Ishikawa (cell line): ENCODE results near the gene OLIG1.

Experiments used
- CEBPB ChIP-seq: IDR thresholded peaks from 2 replicates; pipeline ENCODE4 v1.6.1; 2012
- CREB1 ChIP-seq: IDR thresholded peaks from 2 replicates; pipeline ENCODE4 v1.6.1; 2012; ENCODE audit warnings: low read depth
- EGR1 ChIP-seq: IDR thresholded peaks from 2 replicates; pipeline ENCODE4 v1.6.1; 2012
- EP300 ChIP-seq: IDR thresholded peaks from 2 replicates; pipeline ENCODE4 v1.6.1; 2012; ENCODE audit warnings: borderline replicate concordance
- FOXM1 ChIP-seq: IDR thresholded peaks from 2 replicates; pipeline ENCODE4 v1.6.1; 2012; ENCODE audit warnings: low read depth, borderline replicate concordance
- NFIC ChIP-seq: IDR thresholded peaks from 2 replicates; pipeline ENCODE4 v1.6.1; 2012
- RAD21 ChIP-seq: IDR thresholded peaks from 2 replicates; pipeline ENCODE4 v1.6.1; 2012; ENCODE audit warnings: low read depth
- REST ChIP-seq: IDR thresholded peaks from 2 replicates; pipeline ENCODE4 v1.6.1; 2012; ENCODE audit warnings: low read depth, mild to moderate bottlenecking
- TAF1 ChIP-seq: IDR thresholded peaks from 2 replicates; pipeline ENCODE4 v1.6.1; 2012; ENCODE audit warnings: low read depth, mild to moderate bottlenecking
- TCF12 ChIP-seq: IDR thresholded peaks from 2 replicates; pipeline ENCODE4 v1.6.1; 2012; ENCODE audit warnings: low read depth
- TEAD4 ChIP-seq: IDR thresholded peaks from 2 replicates; pipeline ENCODE4 v1.6.1; 2012
- USF1 ChIP-seq: IDR thresholded peaks from 2 replicates; pipeline ENCODE4 v1.6.1; 2012
- YY1 ChIP-seq: IDR thresholded peaks from 2 replicates; pipeline ENCODE4 v1.6.1; 2012; ENCODE audit warnings: low read depth
- ZBTB7A ChIP-seq: IDR thresholded peaks from 2 replicates; pipeline ENCODE4 v1.6.1; 2012; ENCODE audit warnings: low read depth
- TF ChIP-seq, protein P1 (sequence below): IDR thresholded peaks from 2 replicates; pipeline ENCODE4 v1.6.1; 2012

OLIG1 gene

DNA sequence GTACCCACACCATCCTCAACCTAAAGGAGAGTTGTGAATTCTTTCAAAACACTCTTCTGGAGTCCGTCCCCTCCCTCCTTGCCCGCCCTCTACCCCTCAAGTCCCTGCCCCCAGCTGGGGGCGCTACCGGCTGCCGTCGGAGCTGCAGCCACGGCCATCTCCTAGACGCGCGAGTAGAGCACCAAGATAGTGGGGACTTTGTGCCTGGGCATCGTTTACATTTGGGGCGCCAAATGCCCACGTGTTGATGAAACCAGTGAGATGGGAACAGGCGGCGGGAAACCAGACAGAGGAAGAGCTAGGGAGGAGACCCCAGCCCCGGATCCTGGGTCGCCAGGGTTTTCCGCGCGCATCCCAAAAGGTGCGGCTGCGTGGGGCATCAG lies 44.8 kb upstream of the OLIG1 start:
- TF ChIP-seq NFIC: no peak
- no peak for TF ChIP-seq CREB1
- no peak for TF ChIP-seq REST
- TF ChIP-seq TAF1: no peak
- no peak for TF ChIP-seq RAD21

DNA sequence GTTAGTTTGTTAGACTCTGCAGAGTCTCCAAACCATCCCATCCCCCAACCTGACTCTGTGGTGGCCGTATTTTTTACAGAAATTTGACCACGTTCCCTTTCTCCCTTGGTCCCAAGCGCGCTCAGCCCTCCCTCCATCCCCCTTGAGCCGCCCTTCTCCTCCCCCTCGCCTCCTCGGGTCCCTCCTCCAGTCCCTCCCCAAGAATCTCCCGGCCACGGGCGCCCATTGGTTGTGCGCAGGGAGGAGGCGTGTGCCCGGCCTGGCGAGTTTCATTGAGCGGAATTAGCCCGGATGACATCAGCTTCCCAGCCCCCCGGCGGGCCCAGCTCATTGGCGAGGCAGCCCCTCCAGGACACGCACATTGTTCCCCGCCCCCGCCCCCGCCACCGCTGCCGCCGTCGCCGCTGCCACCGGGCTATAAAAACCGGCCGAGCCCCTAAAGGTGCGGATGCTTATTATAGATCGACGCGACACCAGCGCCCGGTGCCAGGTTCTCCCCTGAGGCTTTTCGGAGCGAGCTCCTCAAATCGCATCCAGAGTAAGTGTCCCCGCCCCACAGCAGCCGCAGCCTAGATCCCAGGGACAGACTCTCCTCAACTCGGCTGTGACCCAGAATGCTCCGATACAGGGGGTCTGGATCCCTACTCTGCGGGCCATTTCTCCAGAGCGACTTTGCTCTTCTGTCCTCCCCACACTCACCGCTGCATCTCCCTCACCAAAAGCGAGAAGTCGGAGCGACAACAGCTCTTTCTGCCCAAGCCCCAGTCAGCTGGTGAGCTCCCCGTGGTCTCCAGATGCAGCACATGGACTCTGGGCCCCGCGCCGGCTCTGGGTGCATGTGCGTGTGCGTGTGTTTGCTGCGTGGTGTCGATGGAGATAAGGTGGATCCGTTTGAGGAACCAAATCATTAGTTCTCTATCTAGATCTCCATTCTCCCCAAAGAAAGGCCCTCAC lies 44.2 kb upstream of the OLIG1 start, which contains the start of gene OLIG2:
Gene OLIG2 (plus strand): TSS at position 447 of the 954 bp plus-strand sequence. CDS start 928 bp downstream, outside the sequence.
- no peak for TF ChIP-seq TCF12
- no peak for TF ChIP-seq EP300
- TF ChIP-seq FOXM1: no peak
- no peak for TF ChIP-seq TAF1
- TF ChIP-seq CEBPB: no peak
- no peak for TF ChIP-seq RAD21

DNA sequence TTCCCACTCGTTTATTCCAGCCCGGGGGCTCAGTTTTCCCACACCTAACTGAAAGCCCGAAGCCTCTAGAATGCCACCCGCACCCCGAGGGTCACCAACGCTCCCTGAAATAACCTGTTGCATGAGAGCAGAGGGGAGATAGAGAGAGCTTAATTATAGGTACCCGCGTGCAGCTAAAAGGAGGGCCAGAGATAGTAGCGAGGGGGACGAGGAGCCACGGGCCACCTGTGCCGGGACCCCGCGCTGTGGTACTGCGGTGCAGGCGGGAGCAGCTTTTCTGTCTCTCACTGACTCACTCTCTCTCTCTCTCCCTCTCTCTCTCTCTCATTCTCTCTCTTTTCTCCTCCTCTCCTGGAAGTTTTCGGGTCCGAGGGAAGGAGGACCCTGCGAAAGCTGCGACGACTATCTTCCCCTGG lies 43.5 kb upstream of the OLIG1 start:
- TF ChIP-seq CEBPB: no peak
- no peak for TF ChIP-seq EGR1
- TF ChIP-seq ZBTB7A: no peak
- no peak for TF ChIP-seq CREB1
- TF ChIP-seq, protein P1, sequence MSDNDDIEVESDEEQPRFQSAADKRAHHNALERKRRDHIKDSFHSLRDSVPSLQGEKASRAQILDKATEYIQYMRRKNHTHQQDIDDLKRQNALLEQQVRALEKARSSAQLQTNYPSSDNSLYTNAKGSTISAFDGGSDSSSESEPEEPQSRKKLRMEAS: no peak
- TF ChIP-seq USF1: no peak
- no peak for TF ChIP-seq EP300
- TF ChIP-seq FOXM1: no peak
- TF ChIP-seq YY1: no peak
- no peak for TF ChIP-seq REST
- TF ChIP-seq RAD21: no peak

DNA sequence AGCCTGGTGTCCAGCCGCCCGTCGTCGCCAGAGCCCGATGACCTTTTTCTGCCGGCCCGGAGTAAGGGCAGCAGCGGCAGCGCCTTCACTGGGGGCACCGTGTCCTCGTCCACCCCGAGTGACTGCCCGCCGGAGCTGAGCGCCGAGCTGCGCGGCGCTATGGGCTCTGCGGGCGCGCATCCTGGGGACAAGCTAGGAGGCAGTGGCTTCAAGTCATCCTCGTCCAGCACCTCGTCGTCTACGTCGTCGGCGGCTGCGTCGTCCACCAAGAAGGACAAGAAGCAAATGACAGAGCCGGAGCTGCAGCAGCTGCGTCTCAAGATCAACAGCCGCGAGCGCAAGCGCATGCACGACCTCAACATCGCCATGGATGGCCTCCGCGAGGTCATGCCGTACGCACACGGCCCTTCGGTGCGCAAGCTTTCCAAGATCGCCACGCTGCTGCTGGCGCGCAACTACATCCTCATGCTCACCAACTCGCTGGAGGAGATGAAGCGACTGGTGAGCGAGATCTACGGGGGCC lies 43.0 kb upstream of the OLIG1 start:
- TF ChIP-seq REST: no peak
- no peak for TF ChIP-seq TCF12
- TF ChIP-seq TAF1: no peak
- no peak for TF ChIP-seq CEBPB
- TF ChIP-seq ZBTB7A: no peak
- TF ChIP-seq, protein P1: no peak
- no peak for TF ChIP-seq EGR1
- TF ChIP-seq TEAD4: no peak
- TF ChIP-seq EP300: no peak
- TF ChIP-seq USF1: no peak
- TF ChIP-seq FOXM1: no peak
